ENCODE measurements around the gene ZNRF3.
A peak's percentile ranks its signal among the peaks of the same experiment; 100 is the strongest.

Gene ZNRF3

DNA sequence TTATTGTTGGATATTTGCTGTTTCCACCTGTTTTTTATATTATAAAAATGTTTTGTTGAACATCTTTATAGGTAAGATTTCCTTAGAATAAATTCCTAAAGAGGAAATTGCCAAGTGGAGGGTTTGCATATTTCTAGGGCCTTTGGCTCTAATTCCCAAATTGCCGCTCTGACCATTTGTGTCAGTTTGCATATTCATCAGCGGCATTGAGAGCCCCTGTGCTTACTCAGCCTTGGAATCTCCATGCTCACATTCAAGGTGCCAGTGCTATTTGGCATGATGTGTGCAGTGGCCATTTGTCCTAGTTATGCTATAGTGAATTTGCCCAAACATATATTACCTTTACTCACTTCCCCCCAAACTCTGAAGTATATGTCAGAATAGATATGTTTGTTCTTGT lies 214.9 kb downstream of the ZNRF3 start:
- DNase-seq = peak; percentile 43

DNA sequence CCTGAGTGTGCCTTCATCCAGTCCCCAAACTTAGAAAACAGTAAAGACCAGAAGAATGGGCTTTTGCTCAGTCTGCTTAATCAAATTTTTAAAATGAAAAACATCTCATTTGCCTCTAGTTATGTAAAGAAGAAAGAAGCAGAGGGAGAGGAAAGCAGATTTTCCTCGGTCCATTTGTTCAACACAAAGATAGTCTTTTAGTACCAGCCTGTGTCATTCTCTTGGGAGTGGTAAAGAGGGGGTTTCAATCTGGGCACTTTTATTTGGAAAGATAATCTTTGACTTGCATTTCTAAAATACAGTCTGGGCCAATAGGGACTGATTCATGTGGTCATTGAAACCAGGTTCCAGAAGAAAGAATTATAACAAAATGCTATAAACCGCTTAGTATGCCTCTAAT lies 218.9 kb downstream of the ZNRF3 start:
- peak; percentile 71 for DNase-seq

DNA sequence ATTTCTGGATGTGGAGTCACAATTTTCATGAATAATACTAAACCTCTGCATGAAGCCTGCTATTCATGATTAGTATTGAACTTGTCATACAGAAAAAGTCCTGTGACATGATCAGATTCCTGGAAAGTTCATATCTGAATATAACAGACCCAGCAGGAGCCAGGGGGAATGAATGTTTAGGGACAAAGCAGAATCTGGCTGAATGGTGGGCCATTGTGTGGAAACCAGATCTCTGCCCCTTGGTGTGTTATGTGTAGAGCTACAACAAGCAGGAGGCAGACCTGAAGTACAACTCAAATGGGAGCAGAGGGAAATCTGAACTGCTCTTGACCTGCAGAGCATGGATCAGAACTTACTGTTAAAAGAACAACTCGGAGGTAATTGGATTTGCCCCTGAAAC lies 219.7 kb downstream of the ZNRF3 start:
- DNase-seq = no peak

GRCh38 chr22:29105468-29105867 lies 222.1 kb downstream of the ZNRF3 start:
- DNase-seq = no peak

GRCh38 chr22:29106839-29107238 lies 223.5 kb downstream of the ZNRF3 start:
- DNase-seq = no peak
